IPS-18c (cell line): ENCODE measurements around the gene DYSF.
"Not testable (repeated sequence)": the region's sequence is repeated elsewhere in the genome, so short reads cannot be mapped to it uniquely, and the experiment has no call there.

Experiments
- H3K4me3 ChIP-seq: 2 replicates; pipeline ENCODE4 v1.7.0; 2013; ENCODE audit warnings: low read depth, mild to moderate bottlenecking, low read length, moderate library complexity; ENCODE audit not compliant: insufficient read depth
- H3K9me3 ChIP-seq: one replicate; pipeline ENCODE4 v1.6.1; 2013; ENCODE audit warnings: mild to moderate bottlenecking, low read length, moderate library complexity; ENCODE audit not compliant: control insufficient read depth, insufficient read depth

DYSF gene

GRCh38 chr2:71481111-71481510, 27.8 kb downstream of the DYSF start:
- H3K4me3 ChIP-seq, result no peak overlapping the region
- no peaks in the 10 kb centered on the region for H3K9me3 ChIP-seq

DNA sequence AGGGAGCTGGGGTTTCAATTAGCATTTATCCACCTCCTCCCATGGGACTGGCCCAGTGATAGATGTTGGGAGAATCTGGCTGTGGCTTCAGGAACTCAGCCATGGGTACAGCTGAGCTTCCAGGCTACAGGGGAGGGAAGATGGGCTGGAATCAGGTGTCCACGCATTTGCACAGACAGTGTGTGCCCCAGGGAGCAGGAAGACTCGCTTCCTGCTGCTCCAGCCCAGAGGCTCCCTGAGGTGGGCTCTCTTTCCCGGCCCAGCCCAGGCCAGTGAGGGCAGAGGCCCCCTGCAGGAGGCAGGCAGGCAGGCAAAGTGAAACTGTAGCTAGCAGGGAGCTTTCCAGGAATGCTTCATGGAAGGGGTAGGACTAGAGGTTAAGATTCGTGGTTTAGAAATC, 28.7 kb downstream of the DYSF start:
- Histone ChIP-seq H3K4me3 (no peak overlapping the region), H3K9me3 (no peaks in the 10 kb centered on the region)

DNA sequence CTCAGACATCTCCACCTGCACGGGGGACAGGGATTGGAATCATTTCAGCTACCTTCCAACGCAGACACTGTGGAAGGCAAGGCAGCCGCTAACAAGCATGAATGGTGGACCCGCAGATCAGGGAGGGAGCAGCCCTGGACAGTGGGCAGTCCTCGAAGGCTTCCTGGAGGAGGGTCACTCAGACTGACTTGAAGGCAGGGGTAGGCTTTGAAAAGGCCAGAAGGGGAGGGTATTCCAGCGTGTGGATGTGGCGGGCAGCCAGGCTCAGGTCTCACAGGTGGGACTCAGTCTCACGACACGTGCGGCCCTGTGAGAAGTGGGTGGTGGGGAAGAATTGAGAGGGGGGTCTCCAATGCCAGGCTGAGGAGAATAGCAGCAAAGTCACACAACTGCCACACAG, 29.9 kb downstream of the DYSF start:
- Histone ChIP-seq H3K9me3 (no peaks in the 10 kb centered on the region), H3K4me3 (no peak overlapping the region)

- no peak overlapping the region for H3K4me3 ChIP-seq
- H3K9me3 ChIP-seq, result no peaks in the 10 kb centered on the region
These were observed 31.0 kb downstream of the DYSF start for GRCh38 chr2:71484354-71484753.

DNA sequence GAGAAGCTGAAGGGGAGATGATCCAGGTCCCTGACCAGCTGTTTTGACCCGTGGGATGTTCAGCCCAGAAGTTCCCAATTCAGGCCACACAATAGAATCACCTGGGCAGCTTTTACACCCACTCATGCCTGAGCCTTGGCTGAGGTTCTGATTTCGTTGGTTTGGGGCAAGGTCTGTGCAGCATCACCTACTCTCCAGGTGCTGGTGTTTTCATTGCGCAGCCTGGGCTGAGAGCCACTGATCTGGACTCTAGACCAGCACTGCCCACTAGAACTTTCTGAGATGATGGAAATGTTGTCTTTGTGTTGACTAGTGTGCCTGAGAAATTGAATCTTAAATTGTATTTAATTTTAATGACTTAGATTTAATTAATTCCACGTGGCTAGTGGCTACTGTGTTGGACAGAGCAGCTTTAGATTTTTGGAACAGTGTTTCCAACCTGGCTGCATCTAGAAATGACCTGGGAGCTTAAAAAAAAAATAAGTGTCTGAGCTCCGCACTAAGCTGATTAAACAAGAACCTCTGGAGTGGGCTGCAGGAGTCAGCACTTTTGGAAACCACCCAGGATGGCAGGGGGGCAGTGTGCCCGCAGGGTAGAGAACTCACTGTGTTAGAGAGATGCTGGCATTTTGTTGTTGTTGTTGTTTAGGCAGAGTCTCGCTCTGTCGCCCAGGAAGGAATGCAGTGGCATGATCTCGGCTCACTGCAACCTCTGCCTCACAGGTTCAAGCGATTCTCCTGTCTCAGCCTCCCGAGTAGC, 33.7 kb downstream of the DYSF start:
- Histone ChIP-seq H3K4me3 (no peak overlapping the region), H3K9me3 (no peaks in the 10 kb centered on the region)

- H3K4me3 ChIP-seq, H3K9me3 ChIP-seq: not testable (repeated sequence)
These were observed 38.2 kb downstream of the DYSF start for GRCh38 chr2:71491551-71491950.

DNA sequence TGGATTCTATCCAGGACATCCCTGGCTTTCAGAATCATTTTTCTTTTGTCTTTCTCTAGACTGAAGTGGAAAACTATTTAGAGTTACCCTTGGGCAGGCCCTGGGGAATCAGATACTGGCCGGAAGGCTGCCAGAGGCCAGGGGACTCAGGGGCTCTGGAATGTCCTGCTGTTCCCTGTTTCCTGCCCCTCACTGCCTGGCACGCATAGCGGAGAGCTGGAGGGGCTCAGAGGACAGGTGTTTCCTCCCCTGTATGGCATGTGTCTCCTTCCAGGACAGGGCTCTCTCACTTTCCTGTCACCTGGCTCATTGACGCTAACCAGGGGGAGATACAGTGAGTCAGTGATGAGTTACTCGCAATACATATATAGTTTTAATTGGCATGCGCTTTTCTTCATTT, 38.8 kb downstream of the DYSF start:
- Histone ChIP-seq H3K4me3 (no peak overlapping the region), H3K9me3 (no peaks in the 10 kb centered on the region)

- no peak overlapping the region for H3K4me3 ChIP-seq
These were observed 40.7 kb downstream of the DYSF start for GRCh38 chr2:71494091-71494490.

GRCh38 chr2:71494523-71495155, 41.3 kb downstream of the DYSF start:
- Histone ChIP-seq H3K9me3 (no peaks in the 10 kb centered on the region), H3K4me3 (no peak overlapping the region)

More at GRCh38 chr2:71494091-71494490, 40.7 kb downstream of the DYSF start:
- no peaks in the 10 kb centered on the region for H3K9me3 ChIP-seq

DNA sequence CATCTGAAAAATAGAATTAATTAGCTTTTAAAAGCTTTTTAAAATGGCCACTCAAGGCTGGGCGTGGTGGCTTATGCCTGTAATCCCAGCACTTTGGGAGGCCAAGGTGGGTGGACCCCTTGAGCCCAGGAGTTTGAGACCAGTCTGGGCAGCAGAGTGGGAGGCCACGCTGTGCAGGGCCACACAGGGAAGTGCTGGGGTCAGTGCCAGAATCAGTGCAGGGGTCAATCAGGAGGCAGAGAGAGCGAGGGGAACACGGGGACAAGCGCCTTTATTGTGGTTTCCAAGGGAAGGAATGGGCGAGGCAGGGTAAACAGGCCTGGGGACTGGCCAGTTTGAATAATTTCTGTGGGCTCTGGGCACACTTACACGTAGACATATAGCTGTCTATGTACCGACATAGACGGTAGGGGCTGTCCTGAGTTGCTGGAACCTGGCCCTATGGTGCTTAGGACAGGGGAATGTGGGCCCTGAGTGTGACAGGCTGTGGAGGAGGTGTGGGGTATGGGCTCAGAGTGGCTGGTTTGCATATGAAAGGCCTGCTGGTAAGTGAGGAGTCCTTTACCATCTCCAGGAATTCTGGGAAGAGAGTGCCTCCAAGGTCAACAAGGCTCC, 42.9 kb downstream of the DYSF start:
- no peaks in the 10 kb centered on the region for H3K9me3 ChIP-seq
- H3K4me3 ChIP-seq, result no peak overlapping the region

DNA sequence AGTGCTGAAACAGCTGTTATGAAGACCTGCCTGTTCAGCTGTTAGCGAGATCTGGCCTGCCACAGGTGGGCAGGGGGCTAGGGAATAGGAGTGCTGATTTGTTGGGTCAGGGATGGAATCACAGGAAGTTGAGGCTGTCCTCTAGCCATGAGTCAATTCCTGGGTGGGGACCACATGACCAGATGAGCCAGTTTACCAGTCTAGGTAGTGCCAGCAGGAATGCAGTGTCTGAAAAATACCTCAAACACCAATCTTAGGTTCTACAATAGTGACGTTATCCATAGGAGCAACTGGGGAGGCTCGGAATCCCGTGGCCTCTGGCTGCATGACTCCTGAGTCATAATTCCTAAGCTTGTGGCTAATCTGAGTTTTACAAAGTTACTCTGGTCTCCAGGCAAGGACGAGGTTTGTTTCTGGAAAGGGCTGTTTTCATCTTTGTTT, 44.9 kb downstream of the DYSF start:
- no peaks in the 10 kb centered on the region for H3K9me3 ChIP-seq
- H3K4me3 ChIP-seq, result no peak overlapping the region

- no peaks in the 10 kb centered on the region for H3K9me3 ChIP-seq
- no peak overlapping the region for H3K4me3 ChIP-seq
These were observed 46.3 kb downstream of the DYSF start for GRCh38 chr2:71499691-71500090.

- no peak overlapping the region for H3K4me3 ChIP-seq
- no peaks in the 10 kb centered on the region for H3K9me3 ChIP-seq
These were observed 47.2 kb downstream of the DYSF start for GRCh38 chr2:71500426-71501079.

GRCh38 chr2:71502941-71503738, 49.8 kb downstream of the DYSF start:
- no peaks in the 10 kb centered on the region for H3K9me3 ChIP-seq
- no peak overlapping the region for H3K4me3 ChIP-seq

DNA sequence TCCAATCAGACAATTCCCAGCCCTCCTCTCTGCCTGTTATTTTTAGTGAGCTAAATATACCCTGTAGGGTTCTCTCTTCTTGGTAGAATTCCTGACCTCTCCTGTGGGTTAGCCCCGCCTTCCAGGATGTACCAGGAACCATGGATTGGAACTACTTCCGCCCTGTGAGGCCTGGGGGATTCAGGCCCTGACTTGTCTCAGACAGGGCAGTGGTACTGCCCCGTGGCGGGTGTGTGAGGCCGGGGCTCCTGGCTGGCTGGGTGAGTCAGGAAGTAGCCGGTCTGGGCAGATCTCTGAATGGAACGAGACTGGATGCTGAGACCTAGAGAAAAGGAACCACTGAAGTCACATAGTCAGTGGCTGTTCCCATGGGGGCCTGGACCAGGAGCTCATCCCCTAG, 50.5 kb downstream of the DYSF start:
- Histone ChIP-seq H3K9me3 (no peaks in the 10 kb centered on the region), H3K4me3 (no peak overlapping the region)

DNA sequence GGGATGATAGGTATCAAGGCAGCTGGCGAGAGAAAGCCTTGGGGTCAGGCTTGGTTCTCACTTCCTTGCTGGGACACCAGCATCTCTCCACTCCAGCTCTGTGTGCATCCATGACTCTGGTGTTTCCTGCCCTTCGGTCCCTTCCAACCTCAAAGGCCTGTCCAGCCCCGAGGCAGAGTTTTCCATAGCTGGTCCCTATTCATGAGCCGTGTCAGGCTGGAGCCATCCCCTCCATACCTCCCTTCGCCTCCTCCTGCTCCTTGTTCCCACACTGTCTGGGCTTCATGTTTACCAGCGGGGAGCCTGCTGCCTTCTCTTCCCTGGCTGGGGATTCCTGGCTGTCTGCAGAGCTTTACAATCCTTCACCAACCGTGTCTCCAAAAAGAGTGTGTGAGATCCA, 51.2 kb downstream of the DYSF start:
- Histone ChIP-seq H3K9me3 (no peaks in the 10 kb centered on the region), H3K4me3 (no peak overlapping the region)

- no peaks in the 10 kb centered on the region for H3K9me3 ChIP-seq
- H3K4me3 ChIP-seq, result no peak overlapping the region
These were observed 51.9 kb downstream of the DYSF start for GRCh38 chr2:71505086-71505769.
